Osteocyte (in vitro differentiated cells): ENCODE data around the gene STEAP3. TPM values are rescaled to one million over a fixed set of nuclear protein-coding genes. Genes with fewer than 3 reads are reported as not detected.

Experiments
- DNase-seq: peaks from one replicate; pipeline ENCODE4 v3.0.0; 2021; ENCODE audit warnings: mixed read lengths; ENCODE audit not compliant: unreplicated experiment; ENCODE audit errors: extremely low spot score
- H3K27ac Mint-ChIP-seq: one replicate; pipeline ENCODE4 v1.8.0; 2021; ENCODE audit warnings: mild to moderate bottlenecking, mixed read lengths; ENCODE audit not compliant: unreplicated experiment
- H3K27me3 Mint-ChIP-seq: one replicate; pipeline ENCODE4 v1.8.0; 2021; ENCODE audit warnings: mixed read lengths; ENCODE audit not compliant: unreplicated experiment
- H3K36me3 Mint-ChIP-seq: one replicate; pipeline ENCODE4 v1.8.0; 2021; ENCODE audit warnings: mixed read lengths; ENCODE audit not compliant: unreplicated experiment
- H3K4me1 Mint-ChIP-seq: one replicate; pipeline ENCODE4 v1.8.0; 2021; ENCODE audit warnings: mixed read lengths; ENCODE audit not compliant: unreplicated experiment
- H3K4me3 Mint-ChIP-seq: one replicate; pipeline ENCODE4 v1.8.0; 2021; ENCODE audit warnings: mild to moderate bottlenecking, moderate library complexity, mixed read lengths; ENCODE audit not compliant: unreplicated experiment
- H3K9me3 Mint-ChIP-seq: one replicate; pipeline ENCODE4 v1.8.0; 2021; ENCODE audit warnings: mixed read lengths; ENCODE audit not compliant: unreplicated experiment
- CTCF ChIP-seq: fragments of 200-600 bp; sonication (generic); IDR thresholded peaks from 2 replicates; pipeline ENCODE4 v1.5.0; 2021; ENCODE audit warnings: antibody characterized with exemption, mild to moderate bottlenecking, moderate library complexity
- total RNA-seq: library from RNA; stranded (reverse); gene quantifications from 2 replicates; pipeline ENCODE4 v1.2.1, GENCODE V29; 2021

Gene STEAP3
- total RNA-seq, 1 donor from 2014 or later, result 19.3 TPM

- Mint-ChIP-seq H3K27me3 (peaks cover 6% of the 10 kb centered on the region), H3K4me1 (no peaks in the 10 kb centered on the region), H3K27ac (no peak overlapping the region), H3K36me3 (no peaks in the 10 kb centered on the region), H3K4me3 (no peak overlapping the region), H3K9me3 (no peaks in the 10 kb centered on the region)
- DNase-seq, result no peak
- TF ChIP-seq CTCF, result no peak
Measured at GRCh38 chr2:119204525-119204924, 19.1 kb upstream of the STEAP3 start.

GRCh38 chr2:119205001-119205706, 18.5 kb upstream of the STEAP3 start:
- no peak for DNase-seq
- H3K27ac Mint-ChIP-seq, result no peak overlapping the region
- H3K4me3 Mint-ChIP-seq, result no peak overlapping the region
- H3K36me3 Mint-ChIP-seq, result no peaks in the 10 kb centered on the region
- no peaks in the 10 kb centered on the region for H3K4me1 Mint-ChIP-seq
- no peak for TF ChIP-seq CTCF
- no peaks in the 10 kb centered on the region for H3K9me3 Mint-ChIP-seq
- peaks cover 10% of the 10 kb centered on the region for H3K27me3 Mint-ChIP-seq

- peaks cover 11% of the 10 kb centered on the region for H3K27me3 Mint-ChIP-seq
Measured at GRCh38 chr2:119206201-119206600, 17.4 kb upstream of the STEAP3 start.

GRCh38 chr2:119207447-119207846, 16.2 kb upstream of the STEAP3 start:
- no peak for DNase-seq
- Mint-ChIP-seq H3K36me3 (no peaks in the 10 kb centered on the region), H3K27ac (no peak overlapping the region), H3K9me3 (no peaks in the 10 kb centered on the region), H3K4me3 (no peak overlapping the region), H3K4me1 (no peaks in the 10 kb centered on the region), H3K27me3 (peaks cover 15% of the 10 kb centered on the region)
- no peak for TF ChIP-seq CTCF

More at GRCh38 chr2:119206201-119206600, 17.4 kb upstream of the STEAP3 start:
- H3K9me3 Mint-ChIP-seq, result no peaks in the 10 kb centered on the region
- no peak overlapping the region for H3K4me3 Mint-ChIP-seq
- no peaks in the 10 kb centered on the region for H3K4me1 Mint-ChIP-seq
- DNase-seq, result no peak
- TF ChIP-seq CTCF, result no peak
- H3K27ac Mint-ChIP-seq, result no peak overlapping the region
- no peaks in the 10 kb centered on the region for H3K36me3 Mint-ChIP-seq

- Mint-ChIP-seq H3K9me3 (no peaks in the 10 kb centered on the region), H3K4me1 (no peaks in the 10 kb centered on the region), H3K4me3 (no peak overlapping the region), H3K36me3 (no peaks in the 10 kb centered on the region), H3K27me3 (peaks cover 15% of the 10 kb centered on the region), H3K27ac (no peak overlapping the region)
- no peak for TF ChIP-seq CTCF
- DNase-seq, result no peak
Measured at GRCh38 chr2:119208791-119209203, 14.8 kb upstream of the STEAP3 start.
